Hepatic stellate cell (primary cell): ENCODE measurements around the gene FAM3D.

Experiments used
- DNase-seq: peaks from one replicate; pipeline ENCODE4 v3.0.0; 2011; ENCODE audit warnings: low spot score

Gene FAM3D

DNA sequence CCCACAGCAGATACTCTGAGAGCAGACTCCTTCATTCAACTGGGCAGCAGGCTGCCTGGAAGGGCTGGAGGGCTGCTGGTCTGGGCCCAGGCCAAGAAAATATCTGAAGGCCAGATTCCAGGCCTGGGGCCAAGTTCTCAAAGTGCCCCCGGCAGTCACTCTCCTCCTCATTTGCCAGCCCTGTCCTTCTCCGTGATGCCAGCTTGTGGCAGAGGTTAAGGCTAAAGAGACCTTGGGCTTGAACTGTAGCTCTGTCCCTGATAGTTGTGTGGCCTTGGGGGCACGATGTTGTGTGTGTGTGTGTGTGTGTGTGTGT is 39.0 kb downstream of the FAM3D start:
- DNase-seq: no peak

DNA sequence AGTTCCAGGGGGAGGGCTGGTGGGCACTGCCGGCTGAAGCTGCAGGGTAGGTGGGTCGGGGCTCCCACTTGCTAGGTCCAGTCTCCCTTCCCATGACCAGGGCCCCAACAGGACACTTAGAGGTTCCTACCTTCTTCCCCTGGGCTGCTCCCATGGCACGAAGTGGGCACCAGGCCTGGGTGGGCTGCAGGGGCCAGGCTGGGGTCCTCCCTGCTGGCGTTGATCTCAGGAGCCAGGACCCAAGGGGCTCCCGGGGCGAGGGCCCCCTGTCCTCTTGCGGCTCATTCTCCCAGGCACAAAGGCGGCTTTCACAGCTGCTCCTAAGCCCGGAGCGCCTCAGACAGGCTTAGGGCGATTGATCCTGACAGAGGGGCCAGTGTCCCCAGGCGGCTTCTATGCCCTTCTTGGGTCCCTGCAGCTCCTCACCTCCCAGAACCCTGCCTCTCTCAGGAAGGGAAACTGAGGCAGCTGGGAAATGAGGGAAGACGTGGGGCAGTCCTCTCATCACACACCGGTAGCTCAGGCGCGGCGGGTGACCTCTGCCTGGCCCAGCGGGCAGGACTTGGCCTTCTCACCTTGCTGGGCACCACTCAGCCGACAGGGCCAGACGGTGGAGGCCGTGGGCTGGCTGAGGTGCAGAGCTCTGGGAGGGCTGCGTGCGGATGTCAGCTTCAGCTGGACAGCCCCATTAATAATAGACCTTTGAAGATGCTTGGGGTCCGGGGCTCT is 39.6 kb downstream of the FAM3D start:
- no peak for DNase-seq

DNA sequence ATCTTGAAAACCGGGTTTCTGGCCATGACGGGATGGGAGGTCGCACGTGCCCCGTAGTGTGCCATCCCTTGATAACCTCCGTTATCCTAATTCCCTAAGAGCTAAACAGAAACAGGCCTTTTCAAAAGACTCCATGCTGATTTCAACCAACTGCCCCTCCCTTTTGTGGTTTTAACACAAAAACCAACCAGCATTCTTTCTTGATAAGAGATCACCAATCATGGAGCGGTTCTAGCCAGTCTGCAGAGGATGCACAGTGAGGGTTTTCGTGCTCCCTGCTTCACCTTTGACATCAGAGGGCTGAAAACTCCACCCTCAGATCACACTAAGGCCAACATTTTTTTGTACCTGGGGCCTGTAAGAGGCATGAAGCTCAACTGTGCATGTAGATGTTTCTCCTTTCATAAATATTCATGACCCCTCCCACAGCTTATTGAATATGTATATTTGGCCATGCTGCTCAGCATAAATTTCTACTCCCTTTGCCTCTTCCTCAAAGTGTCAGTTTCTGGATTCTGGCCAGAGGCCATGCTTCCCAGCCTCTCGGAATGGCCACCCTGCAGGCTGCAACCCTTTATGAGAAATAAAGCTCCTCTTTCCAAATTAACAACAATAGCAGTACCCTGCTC is 41.3 kb downstream of the FAM3D start:
- DNase-seq: no peak

DNA sequence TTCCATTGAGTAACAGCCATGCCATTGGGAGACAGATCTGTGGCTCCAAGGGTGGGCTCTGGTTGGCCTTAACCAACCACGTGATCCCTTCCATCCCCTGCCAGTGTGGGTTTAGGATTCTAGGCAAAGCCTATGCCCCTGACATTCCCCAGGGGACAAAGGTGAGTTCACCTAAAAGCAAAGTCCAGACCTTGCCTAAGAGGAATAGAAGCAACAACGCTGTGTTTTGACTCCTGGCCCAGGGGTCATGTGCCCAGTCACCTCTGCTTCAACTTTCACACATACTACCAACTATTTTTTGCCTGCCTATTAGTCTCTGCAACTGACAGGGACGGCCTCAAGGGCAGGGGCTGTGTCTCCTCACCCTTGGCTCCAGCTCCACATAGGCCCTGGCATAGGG is 42.0 kb downstream of the FAM3D start:
- DNase-seq: no peak

DNA sequence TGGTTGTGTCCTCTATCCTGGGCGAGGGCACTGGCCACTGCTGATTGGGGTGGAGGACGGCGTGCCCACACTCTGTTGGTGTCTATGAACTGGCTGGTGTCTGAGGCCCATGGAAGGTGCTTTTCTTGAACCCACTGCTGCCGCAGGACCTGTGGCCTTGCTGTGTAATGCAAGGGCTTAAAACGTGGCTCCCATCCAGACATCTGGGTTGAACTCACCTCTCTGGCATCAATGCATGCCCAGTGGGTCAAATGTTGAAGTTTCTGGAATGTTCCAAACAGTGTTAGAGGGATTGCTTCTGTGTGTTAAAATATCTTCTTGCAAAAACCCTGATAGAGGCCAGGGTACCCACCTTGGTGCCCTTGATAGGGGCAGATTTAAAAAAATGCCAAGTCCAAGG is 42.6 kb downstream of the FAM3D start:
- no peak for DNase-seq

DNA sequence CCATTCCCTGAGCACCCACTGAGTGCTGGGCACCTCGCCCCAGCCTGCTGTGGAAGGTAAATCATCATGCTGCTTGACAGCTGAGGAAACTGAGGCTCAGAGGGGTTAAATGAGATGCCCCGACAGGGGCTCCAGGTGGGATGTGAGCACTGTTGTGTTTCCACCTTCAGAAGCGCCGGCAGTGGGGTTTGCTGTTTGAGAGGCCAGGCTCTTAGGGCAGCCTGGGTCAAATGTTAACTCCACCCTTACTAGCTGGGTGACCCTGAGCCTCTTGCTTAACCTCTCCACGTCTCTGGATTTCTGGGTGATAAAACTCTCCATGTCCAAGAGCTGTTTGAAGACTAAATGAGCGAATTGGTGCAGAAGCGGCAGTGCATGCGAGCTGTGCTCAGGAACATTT is 43.1 kb downstream of the FAM3D start:
- DNase-seq: no peak

DNA sequence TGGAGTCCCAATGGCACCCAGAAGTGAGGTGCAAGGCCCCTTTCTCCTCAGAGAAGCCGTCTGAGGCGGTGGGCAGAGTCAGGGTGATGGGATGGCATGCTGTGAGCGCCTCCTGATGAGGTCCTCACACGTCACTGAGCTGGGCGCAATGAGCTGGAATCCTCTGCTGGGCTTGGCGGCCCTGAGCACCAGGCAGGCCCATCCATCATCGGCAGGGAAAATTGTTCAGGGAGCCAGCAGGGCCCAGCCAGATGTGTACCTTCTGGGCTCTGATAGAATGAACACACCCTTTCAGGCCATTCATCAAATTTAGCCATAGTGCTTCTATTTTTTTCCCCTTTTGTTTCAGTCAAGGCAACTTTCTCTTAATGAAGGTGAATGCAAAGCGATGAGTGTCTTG is 43.7 kb downstream of the FAM3D start:
- no peak for DNase-seq

DNA sequence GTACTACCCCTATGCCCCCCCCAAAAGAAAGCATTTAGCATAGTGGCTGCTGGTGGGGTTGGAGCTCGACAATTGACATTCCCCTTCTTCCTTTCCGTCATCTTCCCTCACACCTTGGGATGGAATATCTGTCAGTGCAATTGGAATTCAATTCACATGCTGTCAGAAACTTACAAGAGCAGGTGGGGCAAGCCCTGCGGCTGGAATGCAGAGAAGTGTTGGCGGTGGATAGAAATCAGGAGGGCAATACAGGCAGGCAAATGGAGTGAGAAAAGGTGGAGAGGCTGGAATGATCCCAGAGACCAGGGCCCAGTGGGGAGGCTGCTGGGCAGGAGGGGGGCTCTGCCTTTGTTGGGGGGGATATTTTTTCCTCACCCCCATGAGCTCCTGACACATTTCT is 44.1 kb downstream of the FAM3D start:
- DNase-seq: no peak

DNA sequence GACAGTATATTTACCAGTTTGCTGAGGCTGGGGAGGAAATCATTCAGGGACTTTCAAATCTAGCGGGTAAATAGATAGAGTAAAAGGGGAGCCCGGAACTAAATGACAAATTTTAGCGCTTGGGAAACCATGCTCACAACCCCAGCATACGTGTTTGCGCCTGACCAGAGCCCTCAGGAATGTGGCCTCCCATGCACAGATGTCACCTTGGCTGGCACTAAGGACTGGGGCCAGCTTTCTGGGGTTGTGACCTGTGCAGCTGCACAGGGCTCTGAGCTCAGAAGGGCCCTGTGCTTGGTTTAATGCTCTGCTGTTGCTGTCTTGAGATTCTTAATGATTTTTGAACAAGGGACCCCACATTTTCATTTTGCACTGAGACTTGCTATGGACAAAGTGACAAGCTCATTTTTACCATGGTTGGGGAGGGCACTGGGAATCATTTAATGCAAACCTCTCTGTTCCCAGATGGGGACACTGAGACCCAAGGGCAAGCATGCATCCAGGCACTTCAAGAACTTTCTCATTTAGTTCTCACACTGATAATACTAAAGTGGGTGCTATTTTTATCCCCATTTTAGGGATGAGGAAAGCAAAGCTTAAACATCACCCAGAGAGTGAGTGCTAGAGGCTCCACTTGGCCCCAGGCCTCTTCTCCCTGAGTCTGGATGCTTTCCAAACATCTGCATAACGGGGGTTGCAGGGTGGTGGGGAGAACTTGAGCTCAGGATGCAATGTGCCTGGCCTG is 45.3 kb downstream of the FAM3D start:
- no peak for DNase-seq

DNA sequence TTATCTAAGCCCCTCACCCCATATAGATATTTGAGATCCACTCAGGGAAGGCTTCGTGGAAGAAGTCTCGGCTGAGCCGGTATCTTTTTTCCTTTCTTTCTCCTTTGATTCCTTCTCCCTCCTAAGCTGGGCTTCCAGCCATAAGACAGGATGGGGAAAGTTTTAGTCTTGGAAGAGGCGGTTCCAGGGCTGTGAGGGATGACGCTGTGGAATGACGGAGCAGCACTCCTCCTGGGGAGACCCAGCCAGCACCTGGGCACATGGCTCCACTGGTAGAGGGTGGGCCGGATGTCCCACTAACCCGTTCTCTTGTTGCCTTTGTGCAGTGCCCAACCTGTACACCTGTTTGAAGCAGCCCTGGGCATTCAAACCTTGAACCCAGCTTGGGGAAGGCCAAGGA is 46.2 kb downstream of the FAM3D start:
- DNase-seq: no peak

DNA sequence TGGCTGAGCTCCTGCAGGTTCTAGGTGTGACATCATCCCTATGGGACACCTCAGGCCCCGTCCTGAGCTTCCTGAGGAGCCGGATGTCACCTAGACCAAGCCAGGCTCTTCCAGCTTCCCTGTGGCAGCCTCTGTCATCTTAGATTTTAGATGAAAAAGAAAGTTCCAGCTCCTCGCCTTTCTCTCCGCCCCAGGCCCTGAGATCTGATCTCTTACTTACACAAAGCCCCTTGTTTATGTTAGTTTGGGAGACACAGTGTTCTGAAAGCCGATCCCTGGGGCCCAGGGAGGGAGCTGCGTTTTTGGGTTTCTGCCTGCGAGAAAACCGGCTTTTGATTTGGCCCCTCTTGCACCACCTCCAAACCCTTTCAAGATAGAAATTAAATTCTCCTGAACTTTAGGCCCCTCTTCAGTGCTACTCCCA is 49.2 kb downstream of the FAM3D start:
- no peak for DNase-seq

DNA sequence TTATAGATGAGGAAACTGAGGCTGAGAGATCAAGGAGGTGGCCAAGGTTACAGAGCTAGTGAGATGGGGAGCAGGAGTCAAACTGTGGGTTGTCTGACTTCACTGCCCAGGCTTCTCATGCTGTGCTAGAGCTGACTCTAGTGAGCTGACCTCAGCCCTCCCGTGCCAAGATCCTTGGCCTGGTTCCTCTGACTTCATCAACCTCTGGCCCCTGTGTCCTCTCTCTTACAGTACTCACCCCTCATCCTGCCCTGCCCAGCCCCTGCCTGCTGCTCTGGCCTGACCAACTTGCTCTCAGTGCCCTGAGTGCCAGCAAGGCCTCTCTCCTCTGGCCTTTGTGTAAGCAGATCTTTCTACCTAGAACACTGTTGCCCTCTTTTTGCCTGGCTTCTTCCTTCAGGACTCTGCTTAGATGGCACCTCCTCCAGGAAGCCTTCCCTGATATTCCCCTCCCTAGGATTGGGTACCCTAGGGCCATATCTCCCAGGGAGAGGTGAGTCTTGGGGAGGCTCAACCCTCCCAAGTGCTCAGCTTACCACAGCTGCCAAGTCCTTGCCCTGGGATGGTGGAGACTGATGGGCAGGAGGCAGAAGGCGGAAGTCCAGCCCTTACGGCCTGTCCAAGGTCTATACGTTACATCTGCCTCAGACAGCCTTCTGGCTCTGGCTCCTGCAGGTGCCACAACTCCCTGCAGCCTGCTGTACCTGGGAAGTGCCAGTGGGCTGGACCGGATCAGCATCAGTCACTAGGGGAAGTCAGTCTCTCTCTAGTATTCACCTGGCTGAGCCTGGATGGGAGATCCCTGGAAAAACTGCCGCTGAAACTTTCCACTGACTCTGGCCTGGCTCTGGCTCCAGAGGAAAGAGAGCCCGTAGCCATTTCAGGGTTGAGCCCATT is 53.1 kb downstream of the FAM3D start:
- no peak for DNase-seq

DNA sequence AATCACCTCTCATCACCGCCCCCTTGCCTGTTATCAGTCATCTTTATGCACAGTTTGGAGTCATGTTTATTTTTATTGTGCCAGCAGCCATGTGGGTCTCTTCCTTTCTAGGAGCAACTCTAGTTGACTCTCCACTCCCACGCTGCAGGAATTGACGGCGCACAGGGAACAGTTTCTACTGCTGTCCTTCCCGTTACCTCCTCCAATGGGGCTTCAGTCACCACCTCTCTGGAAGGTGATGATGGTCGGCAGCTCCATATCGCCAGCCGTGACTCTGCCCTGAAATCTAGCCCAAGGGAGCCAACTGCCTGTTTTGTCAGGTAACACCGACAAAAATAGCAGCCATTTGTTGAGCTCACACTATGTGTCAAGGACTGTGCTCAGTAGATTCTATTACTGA is 53.7 kb downstream of the FAM3D start:
- DNase-seq: no peak

DNA sequence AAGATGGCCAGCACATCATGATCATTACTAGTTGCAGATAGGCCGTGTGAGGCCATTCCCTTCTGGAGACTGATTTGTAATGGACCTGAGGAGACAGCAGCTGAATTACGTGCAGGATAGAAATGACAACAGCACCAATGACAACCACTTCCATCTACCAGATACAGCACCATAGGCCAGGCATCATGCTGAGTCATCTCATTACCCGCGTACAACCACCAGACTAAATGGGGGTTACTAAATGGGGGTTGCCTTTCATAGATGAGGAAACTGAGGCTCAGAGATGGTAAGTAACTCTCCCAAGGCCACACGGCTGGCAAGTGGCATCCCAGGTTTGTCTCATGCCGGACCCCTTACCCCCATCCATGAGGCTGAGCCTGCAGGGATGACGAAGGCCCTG is 56.6 kb downstream of the FAM3D start:
- no peak for DNase-seq

DNA sequence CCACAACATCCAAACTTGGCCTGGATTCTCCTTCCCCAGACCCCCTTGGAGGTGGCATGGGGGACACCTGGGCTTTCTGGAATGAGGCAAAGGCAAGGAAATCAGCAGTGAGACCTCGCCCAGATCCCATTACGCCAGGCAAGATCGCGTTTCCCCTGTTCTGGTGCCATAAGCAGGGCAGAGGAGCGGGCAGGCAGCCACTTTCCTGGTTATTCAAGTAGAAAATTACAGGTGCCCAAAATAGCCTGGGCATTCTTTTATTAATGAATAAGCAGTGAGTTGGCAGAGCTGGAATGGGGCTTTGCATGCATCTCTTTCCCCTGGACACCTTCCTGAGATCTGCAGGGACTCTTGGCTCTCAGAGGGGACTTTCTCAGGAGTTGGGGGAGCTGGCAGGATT is 57.9 kb downstream of the FAM3D start:
- DNase-seq: no peak

DNA sequence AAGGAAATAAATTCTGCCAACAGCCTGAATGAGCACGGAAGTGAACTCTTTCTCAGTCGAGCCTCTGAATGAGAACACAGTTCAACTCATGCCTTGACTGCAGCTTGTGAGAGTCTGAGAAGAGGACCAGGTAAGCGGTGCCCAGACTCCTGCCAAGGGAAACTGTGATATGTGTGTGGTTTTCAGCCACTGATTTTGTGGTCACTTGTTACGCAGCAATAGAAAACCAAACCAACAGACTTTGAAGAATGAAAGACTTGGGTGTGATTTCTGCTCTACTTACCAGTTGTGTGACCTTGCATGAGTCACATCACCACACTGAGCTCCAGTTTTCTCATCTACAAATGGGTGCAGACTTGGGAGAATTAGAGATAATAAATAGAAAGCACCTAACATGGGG is 58.8 kb downstream of the FAM3D start:
- no peak for DNase-seq

DNA sequence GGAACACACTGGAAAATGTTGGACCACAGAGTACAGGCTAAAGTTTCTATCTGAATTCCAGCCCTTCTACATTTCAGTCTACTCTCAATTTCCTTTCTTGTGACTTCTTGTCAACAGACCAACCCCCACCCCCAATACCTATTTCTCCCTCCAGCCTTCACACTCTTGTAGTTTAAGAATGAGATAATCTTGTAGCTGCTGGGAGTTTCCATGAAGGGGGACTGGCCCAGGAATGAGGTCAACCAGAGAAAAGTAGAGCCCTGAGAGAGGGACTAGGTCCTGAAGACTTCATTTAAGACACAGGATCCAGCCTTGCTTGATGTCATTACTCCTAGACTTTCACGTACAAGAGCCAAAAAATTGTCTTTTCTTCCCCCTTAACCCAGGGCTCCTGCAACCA is 59.9 kb downstream of the FAM3D start:
- no peak for DNase-seq

DNA sequence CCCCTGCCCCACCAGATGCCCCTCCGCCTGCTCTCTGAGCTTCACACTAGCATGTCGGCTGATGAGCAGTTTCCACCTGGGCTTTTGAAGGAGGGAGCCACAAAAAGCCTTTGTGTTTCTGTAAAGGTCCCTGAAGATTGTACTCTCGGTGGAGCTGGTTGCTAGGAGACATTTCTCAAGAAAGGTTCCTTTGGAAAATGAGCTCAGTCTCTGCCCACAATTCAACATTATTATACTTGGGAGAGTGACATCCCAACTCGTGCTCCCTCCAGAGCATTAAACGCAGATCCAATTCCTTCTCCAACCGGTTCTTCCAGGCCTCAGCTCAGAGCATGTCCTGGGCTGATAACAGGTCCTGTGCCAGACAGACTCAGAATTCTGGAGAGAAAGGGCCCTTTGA is 62.5 kb downstream of the FAM3D start:
- DNase-seq: no peak

DNA sequence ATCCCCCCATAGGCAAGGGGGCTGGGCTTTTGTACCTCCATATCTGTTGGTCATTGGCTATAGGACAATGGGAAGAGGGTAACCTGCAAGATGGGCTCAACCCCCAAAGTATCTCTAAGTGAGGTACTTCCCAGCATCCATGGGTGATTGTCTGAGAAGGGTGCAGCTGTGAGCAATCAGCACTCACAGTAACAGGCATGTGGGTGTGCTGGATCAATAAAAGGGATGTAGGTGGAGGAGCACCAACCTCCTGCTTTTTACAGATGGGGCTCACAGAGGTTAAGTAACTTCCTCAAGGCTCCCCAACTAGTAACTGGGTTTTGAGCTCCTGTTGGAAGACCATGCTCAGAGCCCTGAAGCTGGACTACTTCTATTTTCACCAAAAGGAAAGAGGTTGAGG is 63.0 kb downstream of the FAM3D start:
- no peak for DNase-seq

DNA sequence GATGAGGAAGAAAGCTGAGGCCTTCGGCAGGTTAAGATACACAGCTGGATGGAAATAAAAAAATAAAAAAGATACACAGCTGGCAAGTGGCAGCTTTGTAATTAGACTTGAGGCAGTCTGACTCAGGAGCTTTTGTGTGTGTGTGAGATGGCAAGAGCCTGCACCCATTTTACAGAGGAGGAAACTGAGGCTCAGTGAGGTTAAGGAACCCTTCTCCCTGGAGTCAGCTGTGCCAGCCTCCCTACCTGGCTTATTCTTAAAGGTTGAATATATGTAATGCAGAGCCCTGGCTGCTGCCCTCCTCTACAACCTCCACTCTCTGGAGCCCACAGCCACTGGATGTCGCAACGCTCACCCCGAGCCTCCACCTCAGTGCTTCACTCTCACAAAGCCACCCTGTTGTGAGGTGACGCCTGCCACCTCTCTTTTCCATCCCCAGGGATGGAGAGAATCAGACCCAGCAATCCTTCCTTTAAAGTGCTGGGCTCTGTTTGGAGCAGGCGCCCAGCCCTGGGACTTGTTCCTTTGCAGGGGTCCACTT is 68.7 kb downstream of the FAM3D start:
- DNase-seq: no peak

DNA sequence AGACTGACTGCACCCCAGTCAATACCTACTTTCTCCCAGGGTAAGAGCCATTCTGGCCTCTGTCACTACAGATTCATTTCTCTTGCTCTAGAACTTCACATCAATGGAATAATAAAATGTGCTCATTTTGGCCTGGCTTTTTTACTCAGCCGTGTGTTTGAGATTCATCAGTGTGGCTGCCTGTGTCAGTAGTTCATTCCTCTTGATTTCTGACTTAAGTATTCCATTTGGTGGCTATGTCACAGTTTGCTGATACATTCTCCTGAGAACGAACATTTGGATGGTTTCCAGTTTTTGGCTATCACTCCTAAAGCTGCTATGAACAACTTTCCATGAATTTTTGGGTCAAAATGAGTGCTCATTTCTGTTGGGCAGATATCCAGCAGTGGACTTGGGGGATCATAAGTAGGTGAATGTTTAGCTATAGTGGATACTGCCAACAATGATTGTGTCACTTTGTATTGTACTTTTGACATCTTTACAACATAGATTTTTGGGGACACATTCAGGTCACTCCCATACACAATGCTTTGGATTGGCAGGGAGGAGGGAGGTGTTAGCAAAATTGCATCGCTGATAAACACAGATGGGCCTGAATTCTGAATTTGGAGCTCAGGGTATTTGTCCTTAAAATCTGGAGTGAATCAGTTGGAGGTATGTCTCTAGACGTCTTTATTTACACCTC is 69.6 kb downstream of the FAM3D start:
- DNase-seq: no peak

DNA sequence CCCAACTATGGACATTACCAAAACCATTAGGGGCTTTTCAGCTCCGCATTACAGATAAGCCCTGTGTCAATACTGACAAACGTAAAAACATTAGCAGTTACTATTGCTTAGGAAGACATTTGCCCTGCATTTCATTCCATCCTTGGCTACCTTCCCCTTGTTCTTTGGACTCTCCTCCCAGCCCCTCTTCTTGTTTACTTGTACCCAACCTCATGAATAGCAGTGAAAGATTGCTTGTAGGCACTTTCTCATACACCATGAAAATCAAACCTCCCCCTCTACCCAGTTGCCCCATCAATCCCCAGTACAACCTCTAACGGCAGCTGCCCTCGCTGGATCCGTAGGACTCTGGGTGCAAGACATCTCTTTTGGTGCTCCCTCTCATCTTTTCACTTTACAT is 72.5 kb downstream of the FAM3D start:
- DNase-seq: no peak
